AG10803 (cell line): Measurements from ENCODE around the gene RRAGC.
"Not testable (repeated sequence)": the region's sequence is repeated elsewhere in the genome, so short reads cannot be mapped to it uniquely, and the experiment has no call there.

Experiments
- DNase-seq: peaks from one replicate; pipeline ENCODE4 v3.0.0; 2010; ENCODE audit warnings: low read depth
- H3K4me3 ChIP-seq: 2 replicates; pipeline ENCODE4 v1.5.1; 2011; ENCODE audit warnings: mild to moderate bottlenecking, low read length, control low read depth
- CTCF ChIP-seq: conservative IDR thresholded peaks from 2 replicates; pipeline ENCODE4 v1.5.1; 2011; ENCODE audit warnings: mild to moderate bottlenecking, low read length, control low read depth, inconsistent platforms

RRAGC gene

GRCh38 chr1:38858833-38859560, 575 bp downstream of the RRAGC start:
- TF ChIP-seq CTCF: no peak
- H3K4me3 ChIP-seq: peak overlapping the region; percentile 89
- peak; percentile 61 for DNase-seq

GRCh38 chr1:38852780-38853179, 6.8 kb downstream of the RRAGC start:
- no peak for DNase-seq

GRCh38 chr1:38848071-38848470, 11.5 kb downstream of the RRAGC start:
- TF ChIP-seq CTCF: no peak
- H3K4me3 ChIP-seq: no peak overlapping the region
- no peak for DNase-seq

More at GRCh38 chr1:38852780-38853179, 6.8 kb downstream of the RRAGC start:
- H3K4me3 ChIP-seq: no peak overlapping the region
- no peak for TF ChIP-seq CTCF

GRCh38 chr1:38846210-38846609, 13.4 kb downstream of the RRAGC start:
- no peak overlapping the region for H3K4me3 ChIP-seq
- no peak for DNase-seq
- no peak for TF ChIP-seq CTCF

- not testable (repeated sequence) for DNase-seq, H3K4me3 ChIP-seq
Observed at GRCh38 chr1:38845088-38845487, 14.5 kb downstream of the RRAGC start.

- DNase-seq: no peak
- H3K4me3 ChIP-seq: no peak overlapping the region
- no peak for TF ChIP-seq CTCF
Observed at GRCh38 chr1:38840281-38840680, 19.3 kb downstream of the RRAGC start.

GRCh38 chr1:38839363-38839762, 20.2 kb downstream of the RRAGC start:
- TF ChIP-seq CTCF: no peak
- no peak overlapping the region for H3K4me3 ChIP-seq
- DNase-seq: no peak

- H3K4me3 ChIP-seq, DNase-seq: not testable (repeated sequence)
Observed at GRCh38 chr1:38836316-38836715, 23.3 kb downstream of the RRAGC start.
